Rectal smooth muscle tissue (tissue), 1 donor: ENCODE data around the gene C2orf42.
"Not testable (repeated sequence)": the region's sequence is repeated elsewhere in the genome, so short reads cannot be mapped to it uniquely, and the experiment has no call there.

Experiments
- H3K27ac ChIP-seq: one replicate; pipeline ENCODE4 v1.7.0; 2013; ENCODE audit warnings: low read depth, low read length, inconsistent platforms
- H3K27me3 ChIP-seq: one replicate; pipeline ENCODE4 v1.7.0; 2013; ENCODE audit warnings: low read length; ENCODE audit not compliant: control insufficient read depth, insufficient read depth
- H3K36me3 ChIP-seq: one replicate; pipeline ENCODE4 v1.7.0; 2013; ENCODE audit warnings: low read length; ENCODE audit not compliant: control insufficient read depth, insufficient read depth
- H3K4me1 ChIP-seq: one replicate; pipeline ENCODE4 v1.7.0; 2013; ENCODE audit warnings: low read length; ENCODE audit not compliant: control insufficient read depth, insufficient read depth
- H3K4me3 ChIP-seq: one replicate; pipeline ENCODE4 v1.7.0; 2013; ENCODE audit warnings: low read length
- H3K9ac ChIP-seq: one replicate; pipeline ENCODE4 v1.7.0; 2013; ENCODE audit warnings: low read length

Gene C2orf42

GRCh38 chr2:70123051-70123828, 67.6 kb downstream of the C2orf42 start:
- H3K27ac ChIP-seq = peak overlapping the region; percentile 99
- no peaks in the 10 kb centered on the region for H3K27me3 ChIP-seq
- H3K9ac ChIP-seq = no peak overlapping the region
- H3K4me3 ChIP-seq = peak overlapping the region; percentile 90
- peaks cover 4% of the 10 kb centered on the region for H3K4me1 ChIP-seq
- H3K36me3 ChIP-seq = no peaks in the 10 kb centered on the region

GRCh38 chr2:70122470-70122869, 68.3 kb downstream of the C2orf42 start:
- no peak overlapping the region for H3K27ac ChIP-seq
- H3K27me3 ChIP-seq = no peaks in the 10 kb centered on the region

GRCh38 chr2:70121627-70122372, 69.0 kb downstream of the C2orf42 start:
- no peak overlapping the region for H3K9ac ChIP-seq
- no peak overlapping the region for H3K27ac ChIP-seq
- no peaks in the 10 kb centered on the region for H3K36me3 ChIP-seq
- H3K27me3 ChIP-seq = no peaks in the 10 kb centered on the region
- peaks cover 4% of the 10 kb centered on the region for H3K4me1 ChIP-seq
- H3K4me3 ChIP-seq = no peak overlapping the region

More at GRCh38 chr2:70122470-70122869, 68.3 kb downstream of the C2orf42 start:
- Histone ChIP-seq H3K4me3 (no peak overlapping the region), H3K4me1 (peaks cover 4% of the 10 kb centered on the region), H3K36me3 (no peaks in the 10 kb centered on the region), H3K9ac (no peak overlapping the region)

GRCh38 chr2:70118798-70119454, 71.9 kb downstream of the C2orf42 start:
- H3K4me3 ChIP-seq = no peak overlapping the region
- H3K27me3 ChIP-seq = no peaks in the 10 kb centered on the region
- H3K27ac ChIP-seq = no peak overlapping the region
- H3K9ac ChIP-seq = no peak overlapping the region
- H3K36me3 ChIP-seq = no peaks in the 10 kb centered on the region
- H3K4me1 ChIP-seq = peaks cover 4% of the 10 kb centered on the region

GRCh38 chr2:70116936-70117552, 73.8 kb downstream of the C2orf42 start:
- Histone ChIP-seq H3K4me1 (no peaks in the 10 kb centered on the region), H3K36me3 (no peaks in the 10 kb centered on the region), H3K9ac (no peak overlapping the region), H3K27ac (no peak overlapping the region), H3K4me3 (no peak overlapping the region), H3K27me3 (no peaks in the 10 kb centered on the region)

- Histone ChIP-seq H3K36me3 (no peaks in the 10 kb centered on the region), H3K9ac (no peak overlapping the region), H3K4me1 (no peaks in the 10 kb centered on the region), H3K27me3 (no peaks in the 10 kb centered on the region), H3K4me3 (no peak overlapping the region), H3K27ac (no peak overlapping the region)
Observed at GRCh38 chr2:70115646-70116442, 75.0 kb downstream of the C2orf42 start.

- no peak overlapping the region for H3K27ac ChIP-seq
- H3K27me3 ChIP-seq = no peaks in the 10 kb centered on the region
- H3K4me3 ChIP-seq = no peak overlapping the region
- peaks cover 1% of the 10 kb centered on the region for H3K4me1 ChIP-seq
- no peaks in the 10 kb centered on the region for H3K36me3 ChIP-seq
- no peak overlapping the region for H3K9ac ChIP-seq
Observed at GRCh38 chr2:70113359-70114070, 77.3 kb downstream of the C2orf42 start.

- Histone ChIP-seq H3K27me3 (no peaks in the 10 kb centered on the region), H3K36me3 (no peaks in the 10 kb centered on the region), H3K27ac (no peak overlapping the region), H3K4me3 (no peak overlapping the region), H3K9ac (no peak overlapping the region), H3K4me1 (peaks cover 7% of the 10 kb centered on the region)
Observed at GRCh38 chr2:70111752-70112591, 78.8 kb downstream of the C2orf42 start.

GRCh38 chr2:70110397-70110796, 80.4 kb downstream of the C2orf42 start:
- H3K4me1 ChIP-seq, H3K9ac ChIP-seq, H3K4me3 ChIP-seq, H3K27me3 ChIP-seq, H3K27ac ChIP-seq, H3K36me3 ChIP-seq: not testable (repeated sequence)

- H3K9ac ChIP-seq, H3K27me3 ChIP-seq, H3K4me1 ChIP-seq, H3K27ac ChIP-seq, H3K4me3 ChIP-seq, H3K36me3 ChIP-seq: not testable (repeated sequence)
Observed at GRCh38 chr2:70106138-70106537, 84.7 kb downstream of the C2orf42 start.
